Measurements from ENCODE around the gene TMEM201.

The TMEM201 gene

DNA sequence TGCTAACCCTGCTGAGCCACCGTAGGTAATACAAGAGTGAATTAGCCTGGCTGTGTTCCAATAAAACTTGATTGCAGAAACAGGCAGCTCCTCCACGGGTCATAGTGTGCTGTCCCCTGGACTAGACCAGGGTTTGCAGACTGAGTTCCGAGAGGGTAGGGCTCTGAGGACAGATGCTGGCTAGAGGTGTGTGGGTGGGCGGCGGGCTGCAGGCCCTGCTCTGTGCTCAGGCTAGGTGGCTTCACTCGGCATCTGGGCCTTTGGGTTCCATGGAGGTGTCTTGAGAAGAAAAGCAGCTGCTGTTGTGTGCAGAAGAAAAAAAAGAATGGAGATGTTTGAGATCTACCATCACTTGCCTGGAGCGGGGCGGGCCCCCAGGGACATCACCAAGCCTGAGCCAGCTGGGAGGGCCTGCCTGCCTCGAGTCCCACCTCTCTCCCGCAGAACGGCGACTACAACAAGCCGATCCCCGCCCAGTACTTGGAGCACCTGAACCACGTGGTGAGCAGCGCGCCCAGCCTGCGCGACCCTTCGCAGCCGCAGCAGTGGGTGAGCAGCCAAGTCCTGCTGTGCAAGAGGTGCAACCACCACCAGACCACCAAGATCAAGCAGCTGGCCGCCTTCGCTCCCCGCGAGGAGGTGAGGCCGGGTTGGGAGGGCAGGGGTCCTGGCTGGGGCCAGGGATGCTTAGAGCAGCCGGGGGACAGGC lies 7.9 kb downstream of the TMEM201 start:
- DNase-seq (ENCODE audit: insufficient read length, low spot score) (peak; percentile 6), FAIRE-seq (no peak)
- no peak for TF ChIP-seq POLR2AphosphoS5 (IDR thresholded peaks at IDR 0.05; ENCODE audit: low read depth, low read length)
- no peak for TF ChIP-seq PAX5 (IDR thresholded peaks at IDR 0.05; ENCODE audit: insufficient read depth, low read length, severe bottlenecking)
- no peak for TF ChIP-seq TAF1 (IDR thresholded peaks at IDR 0.05; ENCODE audit: low read depth, low read length)
- TF ChIP-seq POU2F2 (IDR thresholded peaks at IDR 0.05; ENCODE audit: low read depth, low read length): no peak

DNA sequence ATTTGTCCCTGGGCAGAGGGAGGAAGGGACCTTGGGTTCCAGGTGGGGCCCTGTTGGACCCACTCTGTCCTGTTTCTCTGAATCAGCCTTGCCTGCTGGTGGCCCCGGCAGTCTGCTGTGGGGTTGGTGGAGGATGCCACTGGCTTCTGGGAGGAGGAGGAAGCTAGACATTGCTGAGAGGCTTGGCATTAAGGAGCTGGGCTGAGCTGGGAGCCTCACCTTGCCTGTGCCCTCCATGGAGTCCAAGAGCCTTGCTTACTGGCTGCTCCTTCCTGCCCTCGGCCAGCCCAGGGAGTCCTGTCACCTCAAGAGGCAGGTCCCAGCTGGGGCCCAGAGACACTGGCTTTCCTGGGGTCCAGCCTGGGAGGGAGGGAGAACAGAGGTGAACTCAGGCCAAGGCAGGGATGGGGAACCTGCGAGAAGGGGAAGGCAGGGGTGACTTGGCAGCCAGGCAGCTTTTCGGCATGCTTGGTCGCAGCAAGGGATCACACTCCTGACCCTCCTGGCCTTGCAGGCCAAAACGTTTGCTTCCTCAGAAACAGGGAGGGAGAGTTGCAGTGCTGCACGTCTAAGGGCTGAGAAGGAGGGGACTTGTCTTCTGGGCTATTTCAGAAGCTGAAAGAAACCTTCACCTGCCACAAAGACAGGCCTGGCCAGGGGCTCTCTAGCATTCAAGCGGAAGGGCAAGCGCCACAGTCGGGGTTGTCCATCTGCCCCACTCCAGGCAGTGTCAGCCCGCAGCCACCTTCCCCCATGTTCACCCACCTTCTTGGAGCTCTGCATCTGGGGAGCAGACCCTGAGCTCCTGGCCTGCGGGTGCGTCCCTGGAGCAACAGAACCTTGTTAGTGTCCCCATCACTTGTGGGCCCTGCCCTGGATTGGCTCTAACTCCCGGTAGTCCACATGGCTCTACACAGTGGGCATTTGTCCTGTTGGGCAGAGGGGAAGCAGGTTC lies 8.9 kb downstream of the TMEM201 start:
- TF ChIP-seq PAX5 (IDR thresholded peaks at IDR 0.05; ENCODE audit: insufficient read depth, low read length, severe bottlenecking) (no peak), POU2F2 (IDR thresholded peaks at IDR 0.05; ENCODE audit: low read depth, low read length) (no peak), POLR2AphosphoS5 (IDR thresholded peaks at IDR 0.05; ENCODE audit: low read depth, low read length) (no peak), POLR2A (IDR thresholded peaks at IDR 0.05; ENCODE audit: low read depth, low read length) (no peak), TAF1 (IDR thresholded peaks at IDR 0.05; ENCODE audit: low read depth, low read length) (no peak), SPI1 (IDR thresholded peaks at IDR 0.05; ENCODE audit: low read depth, low read length) (no peak)
- DNase-seq (ENCODE audit: insufficient read length, low spot score) (no peak), FAIRE-seq (no peak)

DNA sequence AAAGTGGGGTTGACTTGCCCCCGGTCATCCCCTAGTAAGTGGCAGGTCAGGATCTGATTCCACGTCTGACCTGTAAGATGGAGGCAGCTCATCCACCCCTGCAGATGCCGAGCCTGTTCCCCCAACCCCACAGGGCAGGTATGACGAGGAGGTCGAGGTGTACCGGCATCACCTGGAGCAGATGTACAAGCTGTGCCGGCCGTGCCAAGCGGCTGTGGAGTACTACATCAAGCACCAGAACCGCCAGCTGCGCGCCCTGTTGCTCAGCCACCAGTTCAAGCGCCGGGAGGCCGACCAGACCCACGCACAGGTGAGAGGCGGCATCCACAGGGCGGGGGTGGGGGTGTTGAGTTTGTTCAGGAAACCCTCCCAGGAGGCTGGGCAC lies 9.6 kb downstream of the TMEM201 start:
- DNase-seq (ENCODE audit: insufficient read length, low spot score) (peak; percentile 5), FAIRE-seq (no peak)
- no peak for TF ChIP-seq TAF1 (IDR thresholded peaks at IDR 0.05; ENCODE audit: low read depth, low read length)
- TF ChIP-seq POLR2A (IDR thresholded peaks at IDR 0.05; ENCODE audit: low read depth, low read length): no peak
- no peak for TF ChIP-seq POLR2AphosphoS5 (IDR thresholded peaks at IDR 0.05; ENCODE audit: low read depth, low read length)
- no peak for TF ChIP-seq PAX5 (IDR thresholded peaks at IDR 0.05; ENCODE audit: insufficient read depth, low read length, severe bottlenecking)
- TF ChIP-seq SPI1 (IDR thresholded peaks at IDR 0.05; ENCODE audit: low read depth, low read length): no peak
- TF ChIP-seq POU2F2 (IDR thresholded peaks at IDR 0.05; ENCODE audit: low read depth, low read length): no peak

DNA sequence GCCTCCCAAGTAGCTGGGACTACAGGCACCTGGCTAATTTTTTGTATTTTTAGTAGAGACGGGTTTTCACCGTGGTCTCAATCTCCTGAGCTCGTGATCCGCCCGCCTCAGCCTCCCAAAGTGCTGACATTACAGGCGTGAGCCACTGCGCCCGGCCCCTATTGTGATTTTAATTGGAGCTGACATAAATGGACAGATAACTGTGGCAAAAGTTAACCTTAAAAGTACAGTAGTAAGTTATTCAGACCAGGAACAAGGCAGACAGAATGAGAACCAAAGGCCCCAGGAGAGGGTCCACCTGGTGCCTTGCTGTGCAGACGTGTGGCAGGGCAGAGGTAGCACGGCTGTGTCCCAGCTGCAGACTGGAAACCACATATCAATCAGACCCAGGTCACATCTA lies 11.0 kb downstream of the TMEM201 start:
- no peak for TF ChIP-seq SPI1 (IDR thresholded peaks at IDR 0.05; ENCODE audit: low read depth, low read length)
- TF ChIP-seq POLR2A (IDR thresholded peaks at IDR 0.05; ENCODE audit: low read depth, low read length): no peak
- TF ChIP-seq TAF1 (IDR thresholded peaks at IDR 0.05; ENCODE audit: low read depth, low read length): no peak
- no peak for TF ChIP-seq PAX5 (IDR thresholded peaks at IDR 0.05; ENCODE audit: insufficient read depth, low read length, severe bottlenecking)
- no peak for TF ChIP-seq POU2F2 (IDR thresholded peaks at IDR 0.05; ENCODE audit: low read depth, low read length)
- no peak for TF ChIP-seq POLR2AphosphoS5 (IDR thresholded peaks at IDR 0.05; ENCODE audit: low read depth, low read length)
- FAIRE-seq (no peak), DNase-seq (ENCODE audit: insufficient read length, low spot score) (no peak)

DNA sequence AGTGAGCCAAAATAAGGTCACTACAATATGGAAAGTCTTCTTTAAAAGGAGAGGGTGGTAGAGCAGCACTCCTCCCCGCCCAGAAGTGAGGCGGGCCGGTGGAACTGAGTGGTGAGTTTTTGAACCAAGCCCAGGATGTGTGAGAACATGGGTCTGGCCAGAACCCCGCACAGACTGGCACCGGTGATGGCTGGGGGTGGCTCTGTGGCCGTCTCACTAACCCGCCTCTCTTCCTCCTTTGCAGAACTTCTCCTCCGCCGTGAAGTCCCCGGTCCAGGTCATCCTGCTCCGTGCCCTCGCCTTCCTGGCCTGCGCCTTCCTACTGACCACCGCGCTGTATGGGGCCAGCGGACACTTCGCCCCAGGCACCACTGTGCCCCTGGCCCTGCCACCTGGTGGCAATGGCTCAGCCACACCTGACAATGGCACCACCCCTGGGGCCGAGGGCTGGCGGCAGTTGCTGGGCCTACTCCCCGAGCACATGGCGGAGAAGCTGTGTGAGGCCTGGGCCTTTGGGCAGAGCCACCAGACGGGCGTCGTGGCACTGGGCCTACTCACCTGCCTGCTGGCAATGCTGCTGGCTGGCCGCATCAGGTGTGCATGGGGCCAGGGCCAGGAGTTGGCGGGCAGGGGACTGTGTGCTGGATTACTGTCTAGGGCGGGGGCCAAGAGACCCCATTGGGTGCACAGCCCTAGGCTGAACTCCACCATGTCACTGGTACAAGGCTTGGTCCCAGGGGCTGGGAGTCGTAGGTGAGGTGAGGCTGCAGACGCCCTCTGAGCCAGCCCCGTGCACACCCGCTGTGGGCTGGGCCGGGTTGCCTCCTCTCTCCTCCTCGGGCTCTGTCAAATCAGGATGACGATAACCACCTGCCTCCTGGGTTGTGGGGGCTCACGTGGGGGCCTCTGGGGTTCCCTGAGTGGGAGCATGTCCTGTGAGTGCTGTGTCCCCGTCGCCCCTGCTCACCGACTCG lies 12.4 kb downstream of the TMEM201 start:
- FAIRE-seq (no peak), DNase-seq (ENCODE audit: insufficient read length, low spot score) (peak; percentile 10)
- TF ChIP-seq TAF1 (IDR thresholded peaks at IDR 0.05; ENCODE audit: low read depth, low read length) (no peak), PAX5 (IDR thresholded peaks at IDR 0.05; ENCODE audit: insufficient read depth, low read length, severe bottlenecking) (no peak), POU2F2 (IDR thresholded peaks at IDR 0.05; ENCODE audit: low read depth, low read length) (no peak), POLR2A (IDR thresholded peaks at IDR 0.05; ENCODE audit: low read depth, low read length) (no peak), POLR2AphosphoS5 (IDR thresholded peaks at IDR 0.05; ENCODE audit: low read depth, low read length) (no peak), SPI1 (IDR thresholded peaks at IDR 0.05; ENCODE audit: low read depth, low read length) (no peak)

DNA sequence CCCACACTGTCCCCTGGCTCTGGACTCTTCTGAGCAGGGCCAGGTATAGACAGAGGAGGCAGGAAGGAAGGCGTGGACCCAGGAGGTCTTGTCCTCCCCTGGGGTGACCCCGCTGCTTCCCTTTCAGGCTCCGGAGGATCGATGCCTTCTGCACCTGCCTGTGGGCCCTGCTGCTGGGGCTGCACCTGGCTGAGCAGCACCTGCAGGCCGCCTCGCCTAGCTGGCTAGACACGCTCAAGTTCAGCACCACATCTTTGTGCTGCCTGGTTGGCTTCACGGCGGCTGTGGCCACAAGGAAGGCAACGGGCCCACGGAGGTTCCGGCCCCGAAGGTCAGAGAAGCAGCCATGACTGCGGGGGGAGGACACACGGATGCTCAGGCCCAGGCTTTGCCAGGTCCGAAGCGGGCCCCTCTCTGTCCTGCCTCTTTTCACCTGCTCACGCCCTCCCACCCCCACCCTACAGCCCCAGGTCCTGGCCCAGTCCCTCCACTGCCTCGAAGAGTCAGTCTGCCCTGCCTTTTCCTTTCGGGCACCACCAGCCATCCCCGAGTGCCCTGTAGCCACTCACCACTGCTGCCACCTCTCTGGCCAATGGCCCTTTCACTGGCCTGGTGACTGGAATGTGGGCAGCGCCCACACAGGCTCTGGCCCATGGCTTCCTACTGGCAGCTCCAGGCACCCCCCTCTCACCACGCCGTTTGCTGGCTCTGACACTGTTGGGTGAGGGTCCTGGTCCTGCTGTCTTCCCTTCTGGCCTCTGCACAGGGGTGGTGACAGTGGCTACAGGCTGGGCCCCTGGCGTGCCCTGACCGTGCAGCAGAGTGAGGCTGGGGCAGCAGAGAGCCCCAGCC lies 13.5 kb downstream of the TMEM201 start:
- FAIRE-seq: no peak
- TF ChIP-seq TAF1 (IDR thresholded peaks at IDR 0.05; ENCODE audit: low read depth, low read length): no peak
- TF ChIP-seq SPI1 (IDR thresholded peaks at IDR 0.05; ENCODE audit: low read depth, low read length): no peak
- TF ChIP-seq POU2F2 (IDR thresholded peaks at IDR 0.05; ENCODE audit: low read depth, low read length): no peak
- no peak for TF ChIP-seq POLR2AphosphoS5 (IDR thresholded peaks at IDR 0.05; ENCODE audit: low read depth, low read length)
- no peak for TF ChIP-seq PAX5 (IDR thresholded peaks at IDR 0.05; ENCODE audit: insufficient read depth, low read length, severe bottlenecking)
- no peak for TF ChIP-seq POLR2A (IDR thresholded peaks at IDR 0.05; ENCODE audit: low read depth, low read length)
- no peak for DNase-seq (ENCODE audit: insufficient read length, low spot score)

DNA sequence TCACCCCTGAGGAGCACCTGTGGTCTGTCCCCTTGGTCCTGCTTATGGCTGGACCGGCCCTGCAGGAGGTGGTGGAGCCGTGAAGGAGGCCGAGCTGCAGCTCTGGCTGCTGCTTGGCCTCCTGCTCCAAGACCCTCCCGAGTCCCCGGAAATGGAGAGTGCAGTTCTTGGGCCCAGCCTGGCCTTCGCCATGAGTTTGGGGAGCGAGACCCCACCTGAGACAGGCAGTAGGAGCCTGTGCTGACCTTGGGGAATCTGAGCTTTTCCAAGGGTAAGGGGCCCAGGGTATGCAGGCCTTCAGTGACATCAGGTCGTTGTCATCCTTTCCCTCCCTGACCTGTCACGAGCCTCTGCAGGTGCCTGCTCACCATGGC lies 14.1 kb downstream of the TMEM201 start:
- TF ChIP-seq POLR2AphosphoS5 (IDR thresholded peaks at IDR 0.05; ENCODE audit: low read depth, low read length) (no peak), POLR2A (IDR thresholded peaks at IDR 0.05; ENCODE audit: low read depth, low read length) (no peak), SPI1 (IDR thresholded peaks at IDR 0.05; ENCODE audit: low read depth, low read length) (no peak), PAX5 (IDR thresholded peaks at IDR 0.05; ENCODE audit: insufficient read depth, low read length, severe bottlenecking) (no peak), TAF1 (IDR thresholded peaks at IDR 0.05; ENCODE audit: low read depth, low read length) (no peak), POU2F2 (IDR thresholded peaks at IDR 0.05; ENCODE audit: low read depth, low read length) (no peak)
- no peak for DNase-seq (ENCODE audit: insufficient read length, low spot score)
- FAIRE-seq: no peak

DNA sequence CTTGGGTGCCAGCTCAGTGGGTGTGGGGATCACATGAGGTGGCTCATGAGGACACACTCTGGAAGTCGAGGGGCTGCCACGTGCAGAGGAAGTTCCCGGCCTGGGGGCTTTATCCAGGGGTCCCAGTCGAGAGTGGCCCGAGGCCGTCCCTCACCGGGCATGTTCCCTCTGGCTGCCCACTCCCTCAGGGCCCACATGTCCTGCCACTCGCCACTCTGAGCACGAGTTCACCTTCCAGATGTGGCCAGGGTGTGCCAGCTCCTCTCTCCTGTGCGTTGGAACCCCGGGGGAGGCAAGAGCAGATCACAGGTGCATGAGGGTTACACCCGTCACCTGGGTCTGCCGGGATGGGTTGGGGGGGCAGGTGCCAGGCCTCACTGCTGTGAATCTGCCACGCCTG lies 14.6 kb downstream of the TMEM201 start:
- DNase-seq (ENCODE audit: insufficient read length, low spot score) (no peak), FAIRE-seq (no peak)
- no peak for TF ChIP-seq POLR2A (IDR thresholded peaks at IDR 0.05; ENCODE audit: low read depth, low read length)
- no peak for TF ChIP-seq TAF1 (IDR thresholded peaks at IDR 0.05; ENCODE audit: low read depth, low read length)
- no peak for TF ChIP-seq POU2F2 (IDR thresholded peaks at IDR 0.05; ENCODE audit: low read depth, low read length)
- TF ChIP-seq PAX5 (IDR thresholded peaks at IDR 0.05; ENCODE audit: insufficient read depth, low read length, severe bottlenecking): no peak
- no peak for TF ChIP-seq POLR2AphosphoS5 (IDR thresholded peaks at IDR 0.05; ENCODE audit: low read depth, low read length)
- no peak for TF ChIP-seq SPI1 (IDR thresholded peaks at IDR 0.05; ENCODE audit: low read depth, low read length)

Measured in GM12891 (cell line).